LNCaP clone FGC (cell line): ENCODE measurements around the gene QKI.

ENCODE experiments used
- DNase-seq: peaks from one replicate; pipeline ENCODE4 v3.0.0-alpha.2; 2011; ENCODE audit warnings: low read depth
- H3K4me3 ChIP-seq: 2 replicates; pipeline ENCODE4 v1.5.1; 2011; ENCODE audit warnings: mild to moderate bottlenecking, low read depth, low read length, control low read depth
- CTCF ChIP-seq: IDR thresholded peaks from 2 replicates; pipeline ENCODE4 v1.5.1; 2012; ENCODE audit warnings: mild to moderate bottlenecking; ENCODE audit not compliant: control insufficient read depth, insufficient read depth; ENCODE audit errors: extremely low read depth

QKI gene

GRCh38 chr6:163449076-163449475 is 34.6 kb downstream of the QKI start:
- H3K4me3 ChIP-seq, result no peak overlapping the region
- no peak for TF ChIP-seq CTCF
- DNase-seq, result no peak

- no peak for DNase-seq
- H3K4me3 ChIP-seq, result no peak overlapping the region
- TF ChIP-seq CTCF, result no peak
These were observed 39.9 kb downstream of the QKI start for GRCh38 chr6:163454425-163454824.

GRCh38 chr6:163455552-163455951 is 41.0 kb downstream of the QKI start:
- no peak for TF ChIP-seq CTCF
- no peak for DNase-seq
- no peak overlapping the region for H3K4me3 ChIP-seq

- H3K4me3 ChIP-seq, result no peak overlapping the region
- no peak for TF ChIP-seq CTCF
- no peak for DNase-seq
These were observed 43.4 kb downstream of the QKI start for GRCh38 chr6:163457637-163458561.

GRCh38 chr6:163459007-163459406 is 44.5 kb downstream of the QKI start:
- TF ChIP-seq CTCF, result no peak
- H3K4me3 ChIP-seq, result no peak overlapping the region

GRCh38 chr6:163459536-163459935 is 45.0 kb downstream of the QKI start:
- H3K4me3 ChIP-seq, result no peak overlapping the region
- no peak for TF ChIP-seq CTCF
- DNase-seq, result no peak

More at GRCh38 chr6:163459007-163459406, 44.5 kb downstream of the QKI start:
- DNase-seq, result no peak
